ENCODE results near the gene NOP53.

DNA sequence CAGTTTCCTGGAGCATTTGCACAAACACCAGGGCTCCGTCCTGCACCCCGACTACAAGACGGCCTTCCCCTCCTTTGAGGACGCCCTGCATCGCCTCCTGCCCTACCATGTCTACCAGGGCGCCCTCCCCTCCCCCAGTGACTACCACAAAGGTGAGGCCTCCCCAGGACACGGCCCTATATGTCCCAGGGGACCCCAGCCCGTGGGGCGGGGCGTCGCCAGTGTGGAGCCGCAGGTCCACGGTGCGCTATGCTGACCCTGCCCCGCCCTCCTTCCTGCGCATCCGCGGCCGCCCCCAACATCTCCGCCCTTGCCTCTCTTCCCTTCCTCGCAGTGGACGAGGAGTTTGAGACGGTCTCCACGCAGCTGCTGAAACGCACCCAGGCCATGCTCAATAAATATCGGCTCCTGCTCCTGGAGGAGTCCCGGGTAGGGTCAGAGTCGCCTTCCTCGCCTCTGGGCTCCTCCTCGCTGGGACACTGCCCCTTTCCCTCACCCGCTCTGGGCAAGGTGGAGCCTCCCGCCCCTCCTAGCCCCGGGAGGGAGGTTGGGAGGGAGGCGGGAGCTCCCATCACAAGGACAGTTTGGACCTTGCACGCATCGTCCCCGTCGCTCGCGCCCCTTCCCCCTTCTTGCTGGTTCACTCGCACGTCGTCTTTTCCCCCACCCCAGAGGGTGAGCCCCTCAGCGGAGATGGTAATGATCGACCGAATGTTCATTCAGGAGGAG, 46.6 kb upstream of the NOP53 start:
- TF ChIP-seq RAD21 (IDR thresholded peaks at IDR 0.05 in 1 of 2, conservative IDR thresholded peaks at IDR 0.05 in 1 of 2; ENCODE audit: low read depth in 2 of 2, low read length in 2 of 2): no peak
- TF ChIP-seq, protein P1, sequence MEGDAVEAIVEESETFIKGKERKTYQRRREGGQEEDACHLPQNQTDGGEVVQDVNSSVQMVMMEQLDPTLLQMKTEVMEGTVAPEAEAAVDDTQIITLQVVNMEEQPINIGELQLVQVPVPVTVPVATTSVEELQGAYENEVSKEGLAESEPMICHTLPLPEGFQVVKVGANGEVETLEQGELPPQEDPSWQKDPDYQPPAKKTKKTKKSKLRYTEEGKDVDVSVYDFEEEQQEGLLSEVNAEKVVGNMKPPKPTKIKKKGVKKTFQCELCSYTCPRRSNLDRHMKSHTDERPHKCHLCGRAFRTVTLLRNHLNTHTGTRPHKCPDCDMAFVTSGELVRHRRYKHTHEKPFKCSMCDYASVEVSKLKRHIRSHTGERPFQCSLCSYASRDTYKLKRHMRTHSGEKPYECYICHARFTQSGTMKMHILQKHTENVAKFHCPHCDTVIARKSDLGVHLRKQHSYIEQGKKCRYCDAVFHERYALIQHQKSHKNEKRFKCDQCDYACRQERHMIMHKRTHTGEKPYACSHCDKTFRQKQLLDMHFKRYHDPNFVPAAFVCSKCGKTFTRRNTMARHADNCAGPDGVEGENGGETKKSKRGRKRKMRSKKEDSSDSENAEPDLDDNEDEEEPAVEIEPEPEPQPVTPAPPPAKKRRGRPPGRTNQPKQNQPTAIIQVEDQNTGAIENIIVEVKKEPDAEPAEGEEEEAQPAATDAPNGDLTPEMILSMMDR (IDR thresholded peaks at IDR 0.05; ENCODE audit: control extremely low read depth in 1 of 3, insufficient read depth in 1 of 3, low read depth in 1 of 3, low read length in 3 of 3): no peak
